Sigmoid colon (tissue), 7 donors: ENCODE results near the gene NOC2L. TPM values are rescaled to one million over a fixed set of nuclear protein-coding genes. Genes with fewer than 3 reads are reported as not detected.
A peak's percentile ranks its signal among the peaks of the same experiment; 100 is the strongest.

Source experiments
- DNase-seq: peaks from one replicate; pipeline ENCODE4 v3.0.0-alpha.2; 2019
- H3K27ac ChIP-seq, 4 donors: fragments of 200-600 bp; sonication (generic); one replicate each; pipeline ENCODE4 v1.5.1; 2016 to 2019; ENCODE audit warnings: mild to moderate bottlenecking in 1 of 4
- H3K27me3 ChIP-seq, 3 donors: fragments of 200-600 bp; sonication (generic); one replicate each; pipeline ENCODE4 v1.5.1; 2019; ENCODE audit warnings: mild to moderate bottlenecking in 1 of 3
- H3K36me3 ChIP-seq, 4 donors: fragments of 200-600 bp; sonication (generic); one replicate each; pipeline ENCODE4 v1.5.1; 2016 to 2019
- H3K4me1 ChIP-seq, 4 donors: fragments of 200-600 bp; sonication (generic); one replicate each; pipeline ENCODE4 v1.5.1; 2017 to 2019
- H3K4me3 ChIP-seq, 4 donors: fragments of 200-600 bp; sonication (generic); one replicate each; pipeline ENCODE4 v1.5.1; 2017 to 2019; ENCODE audit warnings: mild to moderate bottlenecking in 2 of 4, moderate library complexity in 1 of 4
- H3K9me3 ChIP-seq, 4 donors: fragments of 200-600 bp in 3 of 4; sonication (generic) in 3 of 4; one replicate each; pipeline versions ENCODE4 v1.5.1 to v1.6.1; 2013 to 2019
- CTCF ChIP-seq, 4 experiments: fragments of 450-650 bp in 3 of 4; fragments of 200-600 bp in 1 of 4; IDR thresholded peaks; one replicate each; pipeline ENCODE4 v1.5.1; 2016 to 2019; ENCODE audit warnings: antibody characterized with exemption in 4 of 4, mild to moderate bottlenecking in 3 of 4, moderate library complexity in 2 of 4
- EP300 ChIP-seq, 4 donors: sonication (generic); formaldehyde crosslinking; IDR thresholded peaks; one replicate each; pipeline ENCODE4 v1.6.1; 2017; ENCODE audit warnings: antibody characterized with exemption in 4 of 4
- POLR2A ChIP-seq, 2 donors: fragments of 450-650 bp; IDR thresholded peaks; one replicate each; pipeline ENCODE4 v1.6.1; 2016; ENCODE audit warnings: antibody characterized with exemption in 2 of 2, mild to moderate bottlenecking in 2 of 2, moderate library complexity in 2 of 2
- POLR2AphosphoS5 ChIP-seq, 4 donors: sonication (generic); formaldehyde crosslinking; IDR thresholded peaks; one replicate each; pipeline ENCODE4 v1.6.1; 2017; ENCODE audit warnings: antibody characterized with exemption in 4 of 4
- WGBS, 2 donors: extraction: QIAGEN DNeasy Blood & Tissue Kit; methylation state at CpG; one replicate each; pipeline ENCODE4 v1.1.7; 2013; 5-methylcytosine and 5-hydroxymethylcytosine counted together
- intact Hi-C: fragments of 100-400 bp; cut with DNase I; formaldehyde crosslinking; loops from one replicate; pipeline ENCODE4 v1.15.1; 2023
- polyA plus RNA-seq, 3 donors: library from polyadenylated mRNA; stranded (reverse); fragments of 200-250 nt; gene quantifications; one replicate each; pipeline ENCODE4 v1.2.3, GENCODE V29; 2013
- total RNA-seq, 4 donors: library from RNA; depleted of rRNA; stranded (reverse); fragments of >200 nt; gene quantifications; one replicate each; pipeline ENCODE4 v1.1.0, GENCODE V29; 2016
- donor health status: healthy with polysubstance abuse.
- donor health status: Bipolar disorder and iron deficiency.
- donor health status: healthy.

Gene NOC2L
- total and polyA plus RNA-seq, 7 donors, result 25.4 to 81.6 (median 27.1) TPM

- intact Hi-C loops, result loop anchor here (5.0 kb wide), 1 partner anchor 32 kb away; no protein-coding TSS in a partner anchor
- H3K9me3 ChIP-seq, result no peaks in the 10 kb centered on the region
- WGBS, 2 donors, result 10 to 30% methylated on average over 21 of the region's 21 CpGs
- H3K27ac ChIP-seq, result peak overlapping the region in 1 of 4 donors; percentile 63
- H3K36me3 ChIP-seq, result peaks cover 0 to 2% (median 0%) of the 10 kb centered on the region in 4 donors
- peaks cover 0 to 49% (median 46%) of the 10 kb centered on the region in 4 donors for H3K4me1 ChIP-seq
- no peak for TF ChIP-seq POLR2A (IDR thresholded peaks at IDR 0.05)
- TF ChIP-seq EP300 (IDR thresholded peaks at IDR 0.05), result no peak
- TF ChIP-seq CTCF (IDR thresholded peaks at IDR 0.05), result no peak
- TF ChIP-seq POLR2AphosphoS5 (IDR thresholded peaks at IDR 0.05), result no peak
- no peak for DNase-seq
- H3K27me3 ChIP-seq, result peaks cover 58 to 92% (median 82%) of the 10 kb centered on the region in 3 donors
- peak overlapping the region in 3 of 4 donors; percentile 39 to 49 (median 44) for H3K4me3 ChIP-seq
These were observed 19.4 kb downstream of the NOC2L start for GRCh38 chr1:939511-940106.

- no peak for DNase-seq
- Histone ChIP-seq H3K4me1 (peaks cover 0 to 49% (median 46%) of the 10 kb centered on the region in 4 donors), H3K27me3 (peaks cover 58 to 92% (median 82%) of the 10 kb centered on the region in 3 donors), H3K4me3 (no peak overlapping the region), H3K9me3 (no peaks in the 10 kb centered on the region), H3K27ac (no peak overlapping the region), H3K36me3 (no peaks in the 10 kb centered on the region)
- TF ChIP-seq CTCF (IDR thresholded peaks at IDR 0.05) (no peak), POLR2A (IDR thresholded peaks at IDR 0.05) (no peak), POLR2AphosphoS5 (IDR thresholded peaks at IDR 0.05) (no peak), EP300 (IDR thresholded peaks at IDR 0.05) (no peak)
- WGBS, 2 donors, result 35 to 71% methylated on average over 30 of the region's 30 CpGs
- intact Hi-C loops, result no loop called here
These were observed 20.2 kb downstream of the NOC2L start for GRCh38 chr1:938711-939489.

- no peak for DNase-seq
- WGBS, 2 donors, result 45 to 74% methylated on average over 15 of the region's 15 CpGs
- Histone ChIP-seq H3K27ac (no peak overlapping the region), H3K4me1 (peaks cover 0 to 49% (median 45%) of the 10 kb centered on the region in 4 donors), H3K9me3 (no peaks in the 10 kb centered on the region), H3K4me3 (no peak overlapping the region), H3K36me3 (no peaks in the 10 kb centered on the region), H3K27me3 (peaks cover 58 to 91% (median 81%) of the 10 kb centered on the region in 3 donors)
- intact Hi-C loops, result no loop called here
- TF ChIP-seq CTCF (IDR thresholded peaks at IDR 0.05) (peak in 2 of 4 experiments; percentile 15 to 54), POLR2AphosphoS5 (IDR thresholded peaks at IDR 0.05) (no peak)
These were observed 20.9 kb downstream of the NOC2L start for GRCh38 chr1:938088-938683.

GRCh38 chr1:937521-937920, 21.5 kb downstream of the NOC2L start:
- H3K4me3 ChIP-seq, result no peak overlapping the region
- intact Hi-C loops, result no loop called here
- no peak for TF ChIP-seq POLR2A (IDR thresholded peaks at IDR 0.05)
- peaks cover 0 to 44% (median 38%) of the 10 kb centered on the region in 4 donors for H3K4me1 ChIP-seq
- no peak overlapping the region for H3K27ac ChIP-seq
- WGBS, 2 donors, result 77 to 89% methylated on average over 16 of the region's 16 CpGs
- H3K9me3 ChIP-seq, result no peaks in the 10 kb centered on the region
- no peaks in the 10 kb centered on the region for H3K36me3 ChIP-seq
- no peak for DNase-seq
- peaks cover 53 to 90% (median 74%) of the 10 kb centered on the region in 3 donors for H3K27me3 ChIP-seq
